Uterus (tissue), 4 donors: Measurements from ENCODE around the gene TSNAX. TPM values are rescaled to one million over a fixed set of nuclear protein-coding genes. Genes with fewer than 3 reads are reported as not detected.

ENCODE experiments used
- DNase-seq, 2 donors: peaks; one replicate each; pipeline ENCODE4 v3.0.0-alpha.2; 2019 to 2020
- H3K27ac ChIP-seq, 2 donors: fragments of 200-600 bp; sonication (generic); 1 replicate in 1 of 2; 2 replicates in 1 of 2; pipeline ENCODE4 v1.5.1; 2016 to 2018
- H3K27me3 ChIP-seq, 2 donors: fragments of 200-600 bp; sonication (generic); one replicate each; pipeline ENCODE4 v1.5.1; 2018 to 2019; ENCODE audit warnings: control low read depth in 1 of 2
- H3K36me3 ChIP-seq, 2 donors: fragments of 200-600 bp; sonication (generic); one replicate each; pipeline ENCODE4 v1.5.1; 2019; ENCODE audit warnings: control low read depth in 1 of 2
- H3K4me1 ChIP-seq, 2 donors: fragments of 200-600 bp; sonication (generic); one replicate each; pipeline ENCODE4 v1.5.1; 2018 to 2019; ENCODE audit warnings: control low read depth in 1 of 2
- H3K4me3 ChIP-seq, 2 donors: fragments of 200-600 bp; sonication (generic); 1 replicate in 1 of 2; 2 replicates in 1 of 2; pipeline ENCODE4 v1.5.1; 2018 to 2019; ENCODE audit warnings: mild to moderate bottlenecking in 1 of 2
- H3K9me3 ChIP-seq, 2 donors: fragments of 200-600 bp; sonication (generic); one replicate each; pipeline ENCODE4 v1.5.1; 2019; ENCODE audit warnings: control low read depth in 1 of 2
- POLR2A ChIP-seq, 2 donors: fragments of 450-650 bp; IDR thresholded peaks; one replicate each; pipeline ENCODE4 v1.6.1; 2016; ENCODE audit warnings: antibody characterized with exemption in 2 of 2, mild to moderate bottlenecking in 1 of 2, moderate library complexity in 1 of 2
- intact Hi-C: fragments of 100-400 bp; cut with DNase I; formaldehyde crosslinking; loops from one replicate; pipeline ENCODE4 v1.15.1; 2023; ENCODE audit warnings: low total_unique reads
- total RNA-seq, 4 donors: library from RNA; depleted of rRNA in 3 of 4; stranded (reverse); fragments of >200 nt in 3 of 4; gene quantifications; one replicate each; pipeline versions ENCODE4 v1.1.0 to v1.2.4, GENCODE V29; 2014 to 2023
- TF ChIP-seq, protein P1 (sequence below), 4 experiments: fragments of 200-600 bp in 2 of 4; fragments of 450-650 bp in 2 of 4; sonication (generic) in 2 of 4; IDR thresholded peaks; one replicate each; pipeline ENCODE4 v1.5.1; 2016 to 2019; ENCODE audit warnings: antibody characterized with exemption in 4 of 4, mild to moderate bottlenecking in 2 of 4, moderate library complexity in 1 of 4
- donor health status: DM: yes; HTN: yes; CAD: no.

Gene TSNAX
- total RNA-seq, 4 donors from 2014 or later = 30.6 to 142 (median 63.9) TPM

DNA sequence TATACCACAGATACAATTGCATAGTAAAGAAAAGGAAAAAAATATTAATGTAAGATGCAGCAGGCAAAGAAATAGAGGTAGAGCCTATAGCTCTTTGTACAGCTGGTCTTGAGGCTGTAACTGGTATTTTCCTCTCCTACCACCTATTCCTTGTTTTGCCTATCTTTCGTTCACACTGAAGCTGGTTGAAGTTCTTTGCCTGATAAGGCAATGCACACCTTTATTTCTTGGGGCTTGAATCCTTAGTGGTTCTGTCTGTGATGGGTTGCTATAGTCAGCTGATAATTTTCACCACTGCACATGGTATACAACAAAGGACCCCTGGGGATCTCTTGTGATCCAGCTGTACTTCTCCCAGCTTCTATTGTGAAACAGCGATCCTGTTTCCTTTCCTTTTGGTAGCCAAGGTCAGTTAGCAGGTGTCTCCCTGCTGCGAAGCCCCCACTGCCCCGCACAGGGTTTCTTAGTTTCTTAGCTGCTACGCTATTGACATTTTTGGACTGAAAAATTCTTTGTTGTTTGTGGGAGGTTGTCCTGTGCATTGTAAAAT lies 9.9 kb upstream of the TSNAX start:
- no peak for DNase-seq
- no peak overlapping the region for H3K4me3 ChIP-seq
- no peak for TF ChIP-seq POLR2A (IDR thresholded peaks at IDR 0.05)
- TF ChIP-seq, protein P1, sequence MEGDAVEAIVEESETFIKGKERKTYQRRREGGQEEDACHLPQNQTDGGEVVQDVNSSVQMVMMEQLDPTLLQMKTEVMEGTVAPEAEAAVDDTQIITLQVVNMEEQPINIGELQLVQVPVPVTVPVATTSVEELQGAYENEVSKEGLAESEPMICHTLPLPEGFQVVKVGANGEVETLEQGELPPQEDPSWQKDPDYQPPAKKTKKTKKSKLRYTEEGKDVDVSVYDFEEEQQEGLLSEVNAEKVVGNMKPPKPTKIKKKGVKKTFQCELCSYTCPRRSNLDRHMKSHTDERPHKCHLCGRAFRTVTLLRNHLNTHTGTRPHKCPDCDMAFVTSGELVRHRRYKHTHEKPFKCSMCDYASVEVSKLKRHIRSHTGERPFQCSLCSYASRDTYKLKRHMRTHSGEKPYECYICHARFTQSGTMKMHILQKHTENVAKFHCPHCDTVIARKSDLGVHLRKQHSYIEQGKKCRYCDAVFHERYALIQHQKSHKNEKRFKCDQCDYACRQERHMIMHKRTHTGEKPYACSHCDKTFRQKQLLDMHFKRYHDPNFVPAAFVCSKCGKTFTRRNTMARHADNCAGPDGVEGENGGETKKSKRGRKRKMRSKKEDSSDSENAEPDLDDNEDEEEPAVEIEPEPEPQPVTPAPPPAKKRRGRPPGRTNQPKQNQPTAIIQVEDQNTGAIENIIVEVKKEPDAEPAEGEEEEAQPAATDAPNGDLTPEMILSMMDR (IDR thresholded peaks at IDR 0.05) = no peak
- intact Hi-C loops = no loop called here
- no peaks in the 10 kb centered on the region for H3K9me3 ChIP-seq
- H3K36me3 ChIP-seq = no peaks in the 10 kb centered on the region
- no peaks in the 10 kb centered on the region for H3K27me3 ChIP-seq
- no peaks in the 10 kb centered on the region for H3K4me1 ChIP-seq
- H3K27ac ChIP-seq = no peak overlapping the region

DNA sequence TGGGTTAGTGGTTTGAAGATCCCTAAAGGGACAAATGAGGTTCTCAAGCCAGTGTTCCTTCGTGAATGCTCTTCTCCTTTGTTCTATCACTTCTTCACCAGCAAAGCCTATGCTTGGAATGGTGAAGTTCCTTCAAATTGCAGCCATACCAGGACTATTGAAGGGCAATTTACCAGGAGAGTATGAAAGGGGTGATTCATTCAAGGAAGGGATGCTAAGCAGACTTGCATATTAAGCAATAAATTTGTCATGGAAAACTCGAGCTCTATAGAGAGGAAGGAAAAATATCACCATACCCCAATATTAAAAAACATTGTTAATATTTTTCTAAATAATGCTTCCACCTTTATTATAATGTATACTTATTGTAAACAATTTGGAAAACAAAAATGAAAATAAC lies 9.3 kb upstream of the TSNAX start:
- intact Hi-C loops = no loop called here

DNA sequence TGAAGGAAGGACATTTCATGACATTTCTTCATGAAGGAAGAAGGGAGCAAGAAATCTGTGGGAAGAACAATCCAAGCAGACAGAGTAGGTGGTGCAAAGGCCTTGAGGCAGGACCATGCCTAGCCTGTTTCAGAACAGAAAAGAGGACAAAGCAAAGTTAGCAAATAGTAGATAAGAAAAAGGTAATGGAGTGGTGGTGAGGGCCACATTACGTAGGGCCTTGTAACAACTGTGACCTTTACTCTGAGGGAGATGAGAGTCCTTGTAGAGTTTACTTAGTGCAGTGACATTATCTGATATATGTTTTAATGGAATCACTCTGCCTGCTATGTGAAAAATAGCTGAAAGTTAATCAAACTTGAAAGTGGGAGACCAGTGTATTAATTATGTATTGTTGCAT lies 6.4 kb upstream of the TSNAX start:
- H3K9me3 ChIP-seq = no peaks in the 10 kb centered on the region
- no peak overlapping the region for H3K27ac ChIP-seq
- H3K4me1 ChIP-seq = no peaks in the 10 kb centered on the region
- no peak for TF ChIP-seq POLR2A (IDR thresholded peaks at IDR 0.05)
- TF ChIP-seq, protein P1 (IDR thresholded peaks at IDR 0.05) = no peak
- H3K36me3 ChIP-seq = no peaks in the 10 kb centered on the region
- DNase-seq = no peak
- no peak overlapping the region for H3K4me3 ChIP-seq
- H3K27me3 ChIP-seq = no peaks in the 10 kb centered on the region
- intact Hi-C loops = no loop called here

More for the DNA sequence above, 9.3 kb upstream of the TSNAX start:
- TF ChIP-seq POLR2A (IDR thresholded peaks at IDR 0.05) = no peak
- TF ChIP-seq, protein P1 (IDR thresholded peaks at IDR 0.05) = no peak
- no peaks in the 10 kb centered on the region for H3K9me3 ChIP-seq
- no peak for DNase-seq
- no peaks in the 10 kb centered on the region for H3K4me1 ChIP-seq
- H3K4me3 ChIP-seq = no peak overlapping the region
- no peaks in the 10 kb centered on the region for H3K27me3 ChIP-seq
- no peak overlapping the region for H3K27ac ChIP-seq
- no peaks in the 10 kb centered on the region for H3K36me3 ChIP-seq

DNA sequence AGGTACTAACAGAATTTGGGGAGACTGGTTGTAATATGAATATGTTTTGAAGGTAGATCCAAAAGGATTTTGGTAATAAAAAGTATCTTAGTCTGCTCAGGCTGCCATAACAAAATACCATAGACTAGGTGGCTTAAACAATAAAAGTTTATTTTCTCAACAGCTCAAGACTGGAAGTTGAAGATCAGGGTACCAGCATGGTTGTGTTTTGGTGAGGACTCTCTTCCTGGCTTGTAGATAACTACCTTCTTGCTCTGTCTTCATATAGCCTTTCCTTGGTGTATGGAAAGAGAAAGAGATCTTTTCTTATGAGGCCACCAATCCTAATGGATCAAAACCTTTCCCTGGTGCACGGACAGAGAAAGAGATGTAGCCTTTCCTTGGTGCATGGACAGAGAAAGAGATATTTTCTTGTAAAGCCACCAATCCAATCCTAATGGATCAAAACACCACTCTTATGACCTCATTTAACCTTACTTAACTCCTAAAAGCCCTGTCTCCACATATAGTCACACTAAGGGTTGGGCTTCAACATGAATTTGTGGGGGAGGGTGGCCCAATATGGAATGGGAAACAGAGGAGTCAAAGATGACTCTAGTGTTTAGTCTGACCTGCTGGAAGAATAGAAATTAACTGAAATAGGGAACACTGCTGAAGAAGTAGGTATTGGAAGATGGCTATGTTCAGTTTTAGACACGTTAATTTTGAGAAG lies 5.4 kb upstream of the TSNAX start:
- no peak for DNase-seq
- H3K4me1 ChIP-seq = no peaks in the 10 kb centered on the region
- H3K36me3 ChIP-seq = no peaks in the 10 kb centered on the region
- intact Hi-C loops = no loop called here
- H3K27me3 ChIP-seq = no peaks in the 10 kb centered on the region
- no peak for TF ChIP-seq POLR2A (IDR thresholded peaks at IDR 0.05)
- TF ChIP-seq, protein P1 (IDR thresholded peaks at IDR 0.05) = no peak
- no peaks in the 10 kb centered on the region for H3K9me3 ChIP-seq
- H3K27ac ChIP-seq = no peak overlapping the region
- no peak overlapping the region for H3K4me3 ChIP-seq

DNA sequence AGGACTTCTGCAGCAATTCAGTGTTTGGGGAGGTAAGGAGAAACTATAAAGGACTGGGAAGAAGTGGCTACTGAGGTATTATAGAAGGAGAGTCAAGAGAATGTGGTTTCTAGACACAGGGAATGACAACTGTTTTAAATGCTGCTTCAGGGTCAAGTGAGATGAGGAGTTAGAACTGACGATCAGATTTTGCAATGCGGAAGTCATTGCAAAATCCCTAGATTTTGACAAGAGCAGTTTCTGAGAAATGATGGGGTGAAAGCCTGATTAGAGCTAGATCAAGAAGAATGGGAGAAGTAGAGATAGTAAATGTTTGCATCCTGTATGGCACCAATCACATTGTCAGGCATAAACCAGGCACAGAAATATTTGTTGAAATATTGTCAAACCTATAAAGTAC lies 4.7 kb upstream of the TSNAX start:
- no peak for DNase-seq
- Histone ChIP-seq H3K4me3 (no peak overlapping the region), H3K4me1 (no peaks in the 10 kb centered on the region), H3K9me3 (no peaks in the 10 kb centered on the region), H3K27ac (no peak overlapping the region), H3K36me3 (no peaks in the 10 kb centered on the region), H3K27me3 (no peaks in the 10 kb centered on the region)
- intact Hi-C loops = no loop called here
- TF ChIP-seq POLR2A (IDR thresholded peaks at IDR 0.05) = no peak
- TF ChIP-seq, protein P1 (IDR thresholded peaks at IDR 0.05) = no peak
